C4-2B (cell line): ENCODE data around the gene ADIPOR2.
"Not testable (repeated sequence)": the region's sequence is repeated elsewhere in the genome, so short reads cannot be mapped to it uniquely, and the experiment has no call there.

ENCODE experiments used
- H3K27ac ChIP-seq: fragments of 450-650 bp; 2 replicates; pipeline ENCODE4 v1.5.1; 2017
- CTCF ChIP-seq: fragments of 450-650 bp; conservative IDR thresholded peaks from 2 replicates; pipeline ENCODE4 v1.5.1; 2017; ENCODE audit warnings: mild to moderate bottlenecking
- ZFX ChIP-seq: fragments of 450-650 bp; IDR thresholded peaks from 2 replicates; pipeline ENCODE4 v1.6.1; 2017

ADIPOR2 gene

GRCh38 chr12:1712305-1712704 lies 21.4 kb downstream of the ADIPOR2 start:
- H3K27ac ChIP-seq = not testable (repeated sequence)

GRCh38 chr12:1712852-1713251 lies 22.0 kb downstream of the ADIPOR2 start:
- not testable (repeated sequence) for H3K27ac ChIP-seq

GRCh38 chr12:1713783-1714348 lies 23.0 kb downstream of the ADIPOR2 start:
- H3K27ac ChIP-seq = not testable (repeated sequence)

GRCh38 chr12:1715459-1715858 lies 24.6 kb downstream of the ADIPOR2 start:
- not testable (repeated sequence) for H3K27ac ChIP-seq

- TF ChIP-seq CTCF = no peak
- TF ChIP-seq ZFX = no peak
- no peak overlapping the region for H3K27ac ChIP-seq
Measured at GRCh38 chr12:1716215-1716862, 25.5 kb downstream of the ADIPOR2 start.

GRCh38 chr12:1716911-1717310 lies 26.0 kb downstream of the ADIPOR2 start:
- no peak for TF ChIP-seq CTCF
- no peak for TF ChIP-seq ZFX
- no peak overlapping the region for H3K27ac ChIP-seq

- TF ChIP-seq ZFX = no peak
- no peak for TF ChIP-seq CTCF
- no peak overlapping the region for H3K27ac ChIP-seq
Measured at GRCh38 chr12:1719139-1719538, 28.3 kb downstream of the ADIPOR2 start.

- H3K27ac ChIP-seq = no peak overlapping the region
- TF ChIP-seq ZFX = no peak
- TF ChIP-seq CTCF = no peak
Measured at GRCh38 chr12:1720494-1720893, 29.6 kb downstream of the ADIPOR2 start.

GRCh38 chr12:1723721-1724120 lies 32.9 kb downstream of the ADIPOR2 start:
- TF ChIP-seq ZFX (no peak), CTCF (no peak)
- no peak overlapping the region for H3K27ac ChIP-seq

GRCh38 chr12:1724250-1724649 lies 33.4 kb downstream of the ADIPOR2 start:
- TF ChIP-seq CTCF = no peak
- TF ChIP-seq ZFX = no peak
- no peak overlapping the region for H3K27ac ChIP-seq
